Ovary (tissue), 9 donors: ENCODE results near the gene IRAK1. TPM values are rescaled to one million over a fixed set of nuclear protein-coding genes. Genes with fewer than 3 reads are reported as not detected.

Experiments
- DNase-seq, 5 donors: peaks; one replicate each; pipeline ENCODE4 v3.0.0-alpha.2; 2019 to 2020
- H3K27ac ChIP-seq, 2 donors: fragments of 200-600 bp; one replicate each; pipeline versions ENCODE4 v1.5.1 to v1.8.0; 2019 to 2022
- H3K27me3 ChIP-seq: fragments of 200-600 bp; one replicate; pipeline ENCODE4 v1.8.0; 2022
- H3K36me3 ChIP-seq: fragments of 200-600 bp; sonication (generic); one replicate; pipeline ENCODE4 v1.5.1; 2019
- H3K4me1 ChIP-seq: one replicate; pipeline ENCODE4 v1.8.1; 2013; ENCODE audit warnings: mild to moderate bottlenecking, moderate library complexity; ENCODE audit not compliant: insufficient read depth
- H3K4me3 ChIP-seq: fragments of 200-600 bp; sonication (generic); one replicate; pipeline ENCODE4 v1.5.1; 2017
- H3K9me3 ChIP-seq, 2 donors: fragments of 200-600 bp in 1 of 2; sonication (generic) in 1 of 2; one replicate each; pipeline versions ENCODE4 v1.5.1 to v1.8.1; 2013 to 2019; ENCODE audit warnings: mild to moderate bottlenecking in 1 of 2, moderate library complexity in 1 of 2
- CTCF ChIP-seq, 3 donors: fragments of 450-650 bp in 2 of 3; fragments of 200-600 bp in 1 of 3; IDR thresholded peaks; one replicate each; pipeline versions ENCODE4 v1.5.1 to v1.8.0; 2016 to 2022; ENCODE audit warnings: antibody characterized with exemption in 3 of 3, mild to moderate bottlenecking in 1 of 3
- EP300 ChIP-seq: sonication (generic); formaldehyde crosslinking; IDR thresholded peaks from one replicate; pipeline ENCODE4 v1.6.1; 2017; ENCODE audit warnings: antibody characterized with exemption
- POLR2A ChIP-seq: fragments of 450-650 bp; IDR thresholded peaks from one replicate; pipeline ENCODE4 v1.6.1; 2017; ENCODE audit warnings: antibody characterized with exemption, mild to moderate bottlenecking, moderate library complexity
- whole genome bisulfite sequencing, 3 donors: extraction: QIAGEN DNeasy Blood & Tissue Kit in 1 of 3; methylation state at CpG; one replicate each; pipeline versions ENCODE4 v1.1.5 to v1.1.7; 2013 to 2017; 5-methylcytosine and 5-hydroxymethylcytosine counted together
- intact Hi-C, 4 donors: fragments of 100-400 bp; cut with DNase I; formaldehyde crosslinking; loops; one replicate each; pipeline versions ENCODE4 v1.11.0 to v1.15.1; 2022 to 2023
- polyA plus RNA-seq, 2 donors: library from polyadenylated mRNA; stranded (reverse); fragments of 200-250 nt in 1 of 2; fragments of 350-450 nt in 1 of 2; fragmentation: Illumina TruSeq in 1 of 2; extraction: RNeasy Lipid Tissue Mini Kit (QIAGEN cat#74804) in 1 of 2; gene quantifications; one replicate each; pipeline ENCODE4 v1.2.3, GENCODE V29; 2013 to 2014
- total RNA-seq, 7 donors: library from RNA; depleted of rRNA in 2 of 7; stranded (reverse); fragments of >200 nt in 2 of 7; fragmentation: NEBNext Ultra II Directional in 3 of 7; extraction: Animal tissue kit (Norgen Biotek cat#: 25700) in 3 of 7; gene quantifications; one replicate each; pipeline versions ENCODE4 v1.1.0 to v1.2.4, GENCODE V29; 2016 to 2023
- donor health status: DM: no; HTN: no; CAD: no; lungs with moderate emphysema.
- donor health status: DM: no; HTN: no; CAD: no.
- donor health status: Bipolar disorder and iron deficiency.
- donor health status: DM: yes; HTN: yes; CAD: no.
- donor health status: DM: no; HTN: no; CAD: no.
- donor health status: DM: yes; HTN: yes; CAD: no.

The IRAK1 gene
- total and polyA plus RNA-seq, 9 donors: 10.5 to 97.4 (median 36.1) TPM

DNA sequence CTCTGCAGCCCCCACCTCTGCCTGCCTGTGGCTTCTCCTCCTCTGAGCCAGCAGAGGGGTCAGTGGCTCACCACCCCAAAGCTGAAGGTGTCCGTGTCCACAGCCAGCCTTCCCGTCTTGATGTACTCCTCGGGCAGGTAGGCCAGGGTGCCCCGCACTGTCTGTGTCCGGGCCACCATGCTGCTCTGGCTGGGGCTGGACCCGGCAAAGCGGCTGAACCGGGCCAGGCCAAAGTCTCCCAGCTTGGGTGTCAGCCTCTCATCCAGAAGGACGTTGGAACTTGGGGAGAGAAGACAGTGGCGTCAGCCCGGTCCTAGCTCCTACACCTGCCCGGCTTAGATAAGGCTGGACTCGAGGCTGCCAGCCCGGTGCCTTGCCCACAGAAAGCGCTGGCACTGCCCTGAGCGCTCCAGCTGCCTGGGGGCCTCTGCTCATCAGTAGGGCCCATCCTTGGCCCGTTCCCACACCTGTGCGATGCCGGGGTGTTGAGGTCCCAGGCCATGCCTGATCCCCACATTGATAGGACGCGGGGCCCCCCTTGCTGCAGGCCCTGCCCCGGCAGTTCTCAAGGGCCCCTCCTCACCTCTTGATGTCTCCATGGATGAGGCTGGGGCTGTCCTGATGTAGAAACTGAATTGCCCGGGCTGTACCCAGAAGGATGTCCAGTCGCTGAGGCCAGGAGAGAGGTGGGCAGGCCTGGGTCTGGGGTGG lies 3.2 kb downstream of the IRAK1 start:
- Histone ChIP-seq H3K27ac (no peak overlapping the region), H3K4me1 (no peaks in the 10 kb centered on the region), H3K27me3 (no peaks in the 10 kb centered on the region), H3K9me3 (no peaks in the 10 kb centered on the region), H3K36me3 (no peaks in the 10 kb centered on the region), H3K4me3 (no peak overlapping the region)
- DNase-seq: no peak
- intact Hi-C loops: loop anchor here in 2 of 4 donors (5.0 kb wide), 2 partner anchors 36 to 76 kb away; no protein-coding TSS in a partner anchor
- no peak for TF ChIP-seq CTCF (IDR thresholded peaks at IDR 0.05)
- TF ChIP-seq EP300: no peak
- TF ChIP-seq POLR2A: no peak
- 85 to 91% (median 85%) methylated on average over 19 to 24 of the region's 24 CpGs for WGBS, 3 donors

GRCh38 chrX:154015581-154016264 lies 4.0 kb downstream of the IRAK1 start:
- H3K4me1 ChIP-seq: no peaks in the 10 kb centered on the region
- no peaks in the 10 kb centered on the region for H3K9me3 ChIP-seq
- DNase-seq: no peak
- WGBS, 3 donors: 68 to 77% (median 76%) methylated on average over 16 of the region's 16 CpGs
- H3K4me3 ChIP-seq: no peak overlapping the region
- H3K27me3 ChIP-seq: no peaks in the 10 kb centered on the region
- H3K36me3 ChIP-seq: no peaks in the 10 kb centered on the region
- no peak for TF ChIP-seq POLR2A
- no peak for TF ChIP-seq CTCF (IDR thresholded peaks at IDR 0.05)
- TF ChIP-seq EP300: no peak
- H3K27ac ChIP-seq: no peak overlapping the region
- intact Hi-C loops: loop anchor here in 2 of 4 donors (5.0 kb wide), 2 partner anchors 37 to 77 kb away; no protein-coding TSS in a partner anchor

- intact Hi-C loops: loop anchor here in 2 of 4 donors (5.0 kb wide), 2 partner anchors 38 to 78 kb away; no protein-coding TSS in a partner anchor
- 84 to 86% (median 86%) methylated on average over 24 of the region's 24 CpGs for WGBS, 3 donors
- Histone ChIP-seq H3K4me3 (no peak overlapping the region), H3K9me3 (no peaks in the 10 kb centered on the region), H3K4me1 (no peaks in the 10 kb centered on the region), H3K27ac (no peak overlapping the region), H3K27me3 (no peaks in the 10 kb centered on the region), H3K36me3 (no peaks in the 10 kb centered on the region)
- TF ChIP-seq EP300 (no peak), POLR2A (no peak), CTCF (IDR thresholded peaks at IDR 0.05) (no peak)
- no peak for DNase-seq
Observed at GRCh38 chrX:154014429-154015380, 5.0 kb downstream of the IRAK1 start.
